NCI-H446 (cell line): Measurements from ENCODE around the gene MTARC1.

ENCODE experiments used
- DNase-seq, 2 experiments: peaks; one replicate each; lab custom pipeline; 2025; lab: John Stamatoyannopoulos, UW

Gene MTARC1

GRCh38 chr1:220833436-220833835 lies 46.7 kb downstream of the MTARC1 start:
- no peak for DNase-seq

GRCh38 chr1:220834155-220834870 lies 47.6 kb downstream of the MTARC1 start:
- no peak for DNase-seq
